WTC11 (cell line): ENCODE measurements around the gene ARIH1. TPM values are rescaled to one million over a fixed set of nuclear protein-coding genes. Genes with fewer than 3 reads are reported as not detected.

ENCODE experiments used
- ATAC-seq: fragments of 200-7000 bp; cut with Tn5 transposase; 2 replicates; pipeline ENCODE4 v1.10.0; 2021; ENCODE audit warnings: mild to moderate bottlenecking, moderate library complexity
- CTCF ChIA-PET: fragments of 300-600 bp; sonication (Branson Sonifier 250); formaldehyde crosslinking; loops from one replicate; lab custom pipeline; 2021; ENCODE audit warnings: antibody characterized with exemption; lab: Charles Lee
- POLR2A ChIA-PET: fragments of 350-600 bp; sonication (Branson Sonifier 250); formaldehyde crosslinking; loops from one replicate; lab custom pipeline; 2021; ENCODE audit warnings: antibody characterized with exemption; lab: Charles Lee
- DNase-seq: peaks from one replicate; pipeline ENCODE4 v3.0.0; 2021; ENCODE audit warnings: low spot score
- H3K27ac Mint-ChIP-seq: 2 replicates; pipeline ENCODE4 v1.8.0; 2021; ENCODE audit warnings: mixed read lengths
- H3K27me3 Mint-ChIP-seq: 2 replicates; pipeline ENCODE4 v1.8.0; 2021; ENCODE audit warnings: low read depth, mild to moderate bottlenecking, moderate library complexity, mixed read lengths
- H3K36me3 Mint-ChIP-seq: 2 replicates; pipeline ENCODE4 v1.8.0; 2021; ENCODE audit warnings: mixed read lengths
- H3K4me1 Mint-ChIP-seq: 2 replicates; pipeline ENCODE4 v1.8.0; 2022; ENCODE audit warnings: mixed read lengths
- H3K4me3 Mint-ChIP-seq: 2 replicates; pipeline ENCODE4 v1.8.0; 2021; ENCODE audit warnings: mild to moderate bottlenecking, moderate library complexity, mixed read lengths
- H3K9me3 Mint-ChIP-seq: 2 replicates; pipeline ENCODE4 v1.8.0; 2021; ENCODE audit warnings: mixed read lengths
- CBFB ChIP-seq: sonication (generic); formaldehyde crosslinking; IDR thresholded peaks from 2 replicates; pipeline ENCODE4 v1.8.1; 2022; ENCODE audit warnings: mild to moderate bottlenecking, low read depth, missing genetic modification reagents
- CREB1 ChIP-seq: sonication (generic); formaldehyde crosslinking; IDR thresholded peaks from 2 replicates; pipeline ENCODE4 v1.8.0; 2023; ENCODE audit warnings: mild to moderate bottlenecking, missing genetic modification reagents
- FOXK1 ChIP-seq: sonication (generic); formaldehyde crosslinking; IDR thresholded peaks from 2 replicates; pipeline ENCODE4 v1.8.0; 2022; ENCODE audit warnings: mild to moderate bottlenecking, moderate library complexity, missing genetic modification reagents
- GABPB1 ChIP-seq: sonication (generic); formaldehyde crosslinking; IDR thresholded peaks from 2 replicates; pipeline ENCODE4 v1.8.1; 2023; ENCODE audit warnings: mild to moderate bottlenecking, missing genetic modification reagents
- GRHL2 ChIP-seq: fragments of 250-450 bp; sonication (Bioruptor Pico); IDR thresholded peaks from 2 replicates; pipeline ENCODE4 v1.8.0; 2022; ENCODE audit warnings: mild to moderate bottlenecking, moderate library complexity; ENCODE audit not compliant: insufficient replicate concordance, severe bottlenecking
- GTF2I ChIP-seq: fragments of 250-450 bp; sonication (Bioruptor Pico); conservative IDR thresholded peaks from 2 replicates; pipeline ENCODE4 v1.4.0; 2021; ENCODE audit warnings: mild to moderate bottlenecking
- HMGA2 ChIP-seq: fragments of 250-450 bp; sonication (Bioruptor Pico); IDR thresholded peaks from 2 replicates; pipeline ENCODE4 v1.4.0; 2021; ENCODE audit warnings: mild to moderate bottlenecking, moderate library complexity
- NFATC4 ChIP-seq: fragments of 250-450 bp; sonication (Bioruptor Pico); IDR thresholded peaks from 2 replicates; pipeline ENCODE4 v1.9.0; 2021; ENCODE audit warnings: mild to moderate bottlenecking
- SMAD3 ChIP-seq: sonication (generic); formaldehyde crosslinking; IDR thresholded peaks from 2 replicates; pipeline ENCODE4 v1.8.0; 2022; ENCODE audit warnings: missing genetic modification reagents, mild to moderate bottlenecking, borderline replicate concordance
- SMAD4 ChIP-seq: sonication (generic); formaldehyde crosslinking; IDR thresholded peaks from 2 replicates; pipeline ENCODE4 v1.8.0; 2022; ENCODE audit warnings: mild to moderate bottlenecking, missing genetic modification reagents
- SP1 ChIP-seq: sonication (generic); formaldehyde crosslinking; conservative IDR thresholded peaks from 2 replicates; pipeline ENCODE4 v1.8.1; 2022; ENCODE audit warnings: missing genetic modification reagents
- TCF7 ChIP-seq: sonication (generic); formaldehyde crosslinking; IDR thresholded peaks from 2 replicates; pipeline ENCODE4 v1.8.0; 2022; ENCODE audit warnings: mild to moderate bottlenecking, low read depth, missing genetic modification reagents, moderate library complexity
- TEAD1 ChIP-seq: sonication (generic); formaldehyde crosslinking; IDR thresholded peaks from 2 replicates; pipeline ENCODE4 v1.8.0; 2022; ENCODE audit warnings: mild to moderate bottlenecking, missing genetic modification reagents
- ZNF121 ChIP-seq: sonication (generic); formaldehyde crosslinking; IDR thresholded peaks from 2 replicates; pipeline ENCODE4 v1.8.0; 2023; ENCODE audit warnings: missing genetic modification reagents
- ZNF263 ChIP-seq: sonication (generic); formaldehyde crosslinking; IDR thresholded peaks from 2 replicates; pipeline ENCODE4 v1.8.1; 2022; ENCODE audit warnings: low read depth, mild to moderate bottlenecking, moderate library complexity, missing genetic modification reagents
- ZNF317 ChIP-seq: sonication (generic); formaldehyde crosslinking; IDR thresholded peaks from 2 replicates; pipeline ENCODE4 v1.8.1; 2023; ENCODE audit warnings: low read depth, mild to moderate bottlenecking, moderate library complexity, missing genetic modification reagents, borderline replicate concordance
- ZNF416 ChIP-seq: fragments of 250-450 bp; sonication (Bioruptor Pico); IDR thresholded peaks from 2 replicates; pipeline ENCODE4 v1.9.0; 2021; ENCODE audit warnings: mild to moderate bottlenecking, inconsistent platforms
- ZNF671 ChIP-seq: fragments of 250-450 bp; sonication (Bioruptor Pico); IDR thresholded peaks from 2 replicates; pipeline ENCODE4 v1.8.0; 2021; ENCODE audit warnings: mild to moderate bottlenecking
- total RNA-seq: library from RNA; stranded (reverse); gene quantifications from 3 replicates; pipeline ENCODE4 v1.2.3, GENCODE V29; 2021
- TF ChIP-seq, protein P1 (sequence below): sonication (generic); formaldehyde crosslinking; IDR thresholded peaks from 2 replicates; pipeline ENCODE4 v1.8.0; 2022; ENCODE audit warnings: mild to moderate bottlenecking, missing genetic modification reagents
- TF ChIP-seq, protein P2 (sequence below): fragments of 250-450 bp; sonication (Bioruptor Pico); conservative IDR thresholded peaks from 2 replicates; pipeline ENCODE4 v1.9.0; 2021; ENCODE audit warnings: mild to moderate bottlenecking
- TF ChIP-seq, protein P3 (sequence below): sonication (generic); formaldehyde crosslinking; IDR thresholded peaks from 2 replicates; pipeline ENCODE4 v1.8.0; 2022; ENCODE audit warnings: mild to moderate bottlenecking, missing genetic modification reagents

ARIH1 gene
- total RNA-seq, 1 experiment from 2014 or later: 198 TPM

DNA sequence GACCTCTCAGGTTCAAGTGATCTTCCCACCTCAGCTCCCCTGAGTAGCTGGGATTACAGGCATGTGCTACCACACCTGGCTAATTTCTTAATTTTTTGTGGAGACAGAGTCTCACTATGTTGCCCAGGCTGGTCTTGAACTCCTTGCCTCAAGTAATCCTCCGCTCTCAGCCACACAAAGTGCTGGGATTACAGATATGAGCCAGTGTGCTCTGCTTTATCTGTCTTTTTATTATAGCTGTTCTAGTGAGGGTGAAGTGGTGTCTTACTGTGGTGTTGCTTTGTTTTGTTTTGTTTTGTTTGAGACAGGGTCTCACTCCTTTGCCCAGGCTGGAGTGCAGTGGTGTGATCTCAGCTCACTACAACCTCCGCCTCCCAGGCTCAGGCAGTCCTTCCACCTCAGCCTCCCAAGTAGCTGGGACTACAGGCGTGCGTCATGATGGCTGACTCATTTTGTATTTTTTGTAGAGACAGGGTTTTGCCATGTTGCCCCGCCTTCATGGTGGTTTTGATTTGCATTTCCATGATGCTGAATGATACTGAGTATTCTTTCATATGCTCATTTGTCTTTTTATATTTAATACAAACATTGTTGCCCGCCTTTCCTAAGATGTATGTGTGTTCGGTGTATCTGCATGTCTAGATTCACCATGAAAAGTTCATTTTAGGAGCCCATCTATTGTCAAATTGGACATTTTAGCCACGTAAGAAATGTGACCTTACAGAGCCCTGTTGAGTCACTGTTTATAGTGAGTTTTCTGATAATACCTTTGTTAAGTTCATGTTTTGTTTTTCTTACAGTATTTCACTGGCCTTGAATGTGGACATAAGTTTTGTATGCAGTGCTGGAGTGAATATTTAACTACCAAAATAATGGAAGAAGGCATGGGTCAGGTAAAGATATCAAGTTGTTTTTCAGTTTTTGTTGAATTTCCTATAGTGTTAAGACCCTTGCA, 80.6 kb downstream of the ARIH1 start:
- no peaks in the 10 kb centered on the region for H3K9me3 Mint-ChIP-seq
- ChIA-PET CTCF (no interaction called here), POLR2A (no interaction called here)
- H3K36me3 Mint-ChIP-seq: peaks cover 19% of the 10 kb centered on the region
- no peak overlapping the region for H3K4me3 Mint-ChIP-seq
- no peaks in the 10 kb centered on the region for H3K4me1 Mint-ChIP-seq
- no peaks in the 10 kb centered on the region for H3K27me3 Mint-ChIP-seq
- DNase-seq (no peak), ATAC-seq (no peak)
- H3K27ac Mint-ChIP-seq: no peak overlapping the region
- TF ChIP-seq TCF7: no peak
- TF ChIP-seq, protein P1, sequence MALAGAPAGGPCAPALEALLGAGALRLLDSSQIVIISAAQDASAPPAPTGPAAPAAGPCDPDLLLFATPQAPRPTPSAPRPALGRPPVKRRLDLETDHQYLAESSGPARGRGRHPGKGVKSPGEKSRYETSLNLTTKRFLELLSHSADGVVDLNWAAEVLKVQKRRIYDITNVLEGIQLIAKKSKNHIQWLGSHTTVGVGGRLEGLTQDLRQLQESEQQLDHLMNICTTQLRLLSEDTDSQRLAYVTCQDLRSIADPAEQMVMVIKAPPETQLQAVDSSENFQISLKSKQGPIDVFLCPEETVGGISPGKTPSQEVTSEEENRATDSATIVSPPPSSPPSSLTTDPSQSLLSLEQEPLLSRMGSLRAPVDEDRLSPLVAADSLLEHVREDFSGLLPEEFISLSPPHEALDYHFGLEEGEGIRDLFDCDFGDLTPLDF (CRISPR knock-in tag): no peak
- TF ChIP-seq ZNF121 (CRISPR knock-in tag): peak; percentile 71; the same call in 1 of the 2 replicates
- no peak for TF ChIP-seq CBFB
- no peak for TF ChIP-seq ZNF416 (CRISPR knock-in tag)

DNA sequence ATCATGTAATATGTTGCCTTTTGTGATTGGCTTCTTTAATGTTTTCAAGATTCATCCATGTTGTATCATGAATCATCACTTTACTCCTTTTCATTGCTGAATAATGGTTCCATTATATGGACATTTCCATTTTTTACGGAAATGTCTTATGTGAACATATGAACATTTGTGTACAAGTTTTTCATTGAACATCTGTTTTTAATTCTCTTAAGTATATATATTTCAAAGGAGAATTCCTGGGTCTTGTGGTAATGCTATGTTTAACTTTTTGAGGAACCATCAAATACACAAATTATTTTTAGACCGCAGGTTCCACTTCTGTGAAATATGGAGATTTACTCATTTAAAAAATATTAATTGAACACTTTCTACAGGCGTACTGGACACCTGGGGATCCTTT, 85.7 kb downstream of the ARIH1 start:
- Mint-ChIP-seq H3K36me3 (peaks cover 50% of the 10 kb centered on the region), H3K9me3 (no peaks in the 10 kb centered on the region)
- no peak for ATAC-seq

DNA sequence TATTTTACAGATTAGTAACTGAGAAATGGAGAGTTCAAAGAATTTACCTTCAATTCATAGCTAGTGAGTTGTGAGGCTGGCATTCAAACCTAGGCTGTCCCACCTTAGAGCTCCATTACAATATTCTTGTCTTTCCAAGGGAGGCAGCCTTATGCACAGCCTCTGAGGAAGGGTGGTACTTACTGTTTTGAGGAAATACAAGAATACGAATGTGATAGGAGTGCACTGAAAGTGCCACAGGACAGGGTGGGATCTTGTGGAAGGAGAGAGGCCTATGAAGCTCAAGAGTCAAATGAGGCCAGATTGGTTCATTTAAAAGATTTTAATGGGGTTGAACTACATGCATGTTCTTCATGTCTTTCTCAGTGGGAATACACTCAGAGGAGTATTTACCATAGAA, 86.3 kb downstream of the ARIH1 start:
- H3K4me1 Mint-ChIP-seq: no peaks in the 10 kb centered on the region
- no peak for TF ChIP-seq ZNF317 (CRISPR knock-in tag)
- H3K36me3 Mint-ChIP-seq: peaks cover 45% of the 10 kb centered on the region
- no peak overlapping the region for H3K4me3 Mint-ChIP-seq
- ChIA-PET CTCF (interaction anchor here (0.5 kb wide), 1 partner anchor 114 kb away, joined by 3 read pairs; no protein-coding TSS in a partner anchor), POLR2A (no interaction called here)
- no peaks in the 10 kb centered on the region for H3K9me3 Mint-ChIP-seq
- H3K27me3 Mint-ChIP-seq: no peaks in the 10 kb centered on the region
- peak overlapping the region; percentile 32 for H3K27ac Mint-ChIP-seq
- DNase-seq: no peak
- no peak for ATAC-seq

More for the DNA sequence above, 85.7 kb downstream of the ARIH1 start:
- CTCF ChIA-PET: no interaction called here
- no peaks in the 10 kb centered on the region for H3K4me1 Mint-ChIP-seq
- H3K4me3 Mint-ChIP-seq: no peak overlapping the region
- H3K27ac Mint-ChIP-seq: no peak overlapping the region
- TF ChIP-seq FOXK1 (no peak), CREB1 (CRISPR knock-in tag) (no peak), SMAD3 (CRISPR knock-in tag) (no peak), GRHL2 (CRISPR knock-in tag) (no peak), TEAD1 (CRISPR knock-in tag) (no peak), GTF2I (CRISPR knock-in tag) (no peak), ZNF416 (CRISPR knock-in tag) (no peak), GABPB1 (no peak), ZNF671 (CRISPR knock-in tag) (no peak)
- TF ChIP-seq, protein P2, sequence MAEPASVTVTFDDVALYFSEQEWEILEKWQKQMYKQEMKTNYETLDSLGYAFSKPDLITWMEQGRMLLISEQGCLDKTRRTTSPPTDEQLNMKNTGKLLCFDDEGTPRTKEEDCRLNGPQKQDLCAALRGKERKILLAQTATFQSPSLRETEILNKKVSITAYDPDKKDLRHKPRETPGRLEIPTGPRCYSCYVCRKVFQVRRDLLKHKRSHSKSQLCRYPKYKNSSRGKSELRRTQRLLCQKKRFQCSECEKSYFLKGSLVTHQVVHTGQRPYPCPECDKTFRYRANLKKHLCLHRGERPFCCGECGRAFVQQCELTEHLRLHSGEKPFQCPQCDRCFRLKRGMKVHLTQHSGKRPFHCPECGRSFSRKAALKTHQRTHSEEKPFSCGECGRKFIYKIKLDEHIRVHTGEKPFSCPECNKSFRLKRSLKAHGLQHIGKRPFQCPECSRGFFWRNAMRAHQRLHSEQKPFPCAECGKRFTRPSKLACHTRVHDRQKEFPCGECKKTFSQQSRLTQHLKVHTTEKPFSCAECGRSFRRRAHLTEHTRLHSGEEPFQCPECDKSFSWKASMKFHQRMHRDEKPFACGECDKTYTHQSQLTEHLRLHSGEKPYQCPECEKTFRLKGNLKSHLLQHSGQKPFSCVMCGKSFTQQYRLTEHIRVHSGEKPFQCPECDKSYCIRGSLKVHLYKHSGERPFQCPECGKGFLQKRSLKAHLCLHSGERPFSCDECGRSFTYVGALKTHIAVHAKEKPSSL (CRISPR knock-in tag): no peak
- TF ChIP-seq, protein P3, sequence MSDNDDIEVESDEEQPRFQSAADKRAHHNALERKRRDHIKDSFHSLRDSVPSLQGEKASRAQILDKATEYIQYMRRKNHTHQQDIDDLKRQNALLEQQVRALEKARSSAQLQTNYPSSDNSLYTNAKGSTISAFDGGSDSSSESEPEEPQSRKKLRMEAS (CRISPR knock-in tag): no peak
- H3K27me3 Mint-ChIP-seq: no peaks in the 10 kb centered on the region
- POLR2A ChIA-PET: no interaction called here
- DNase-seq: no peak

DNA sequence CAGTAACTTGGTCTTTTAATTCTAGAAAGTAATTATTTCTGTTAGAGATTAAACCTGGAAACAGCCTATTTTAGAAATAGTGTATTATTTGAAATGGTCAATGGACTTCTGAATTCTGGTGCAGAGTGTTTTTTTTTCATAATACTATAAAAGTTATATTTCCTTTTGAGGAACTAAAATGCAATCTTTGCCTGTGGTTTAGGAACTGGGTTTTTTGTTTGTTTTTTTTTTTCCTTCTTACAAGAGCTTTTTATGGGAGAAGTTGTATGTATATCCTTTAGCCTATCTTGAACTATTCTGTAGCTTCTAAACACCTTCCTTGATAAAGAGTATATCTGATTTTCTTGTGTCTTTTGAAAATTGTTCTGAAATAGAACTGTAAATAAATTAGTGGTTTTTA, 88.3 kb downstream of the ARIH1 start:
- H3K4me1 Mint-ChIP-seq: no peaks in the 10 kb centered on the region
- ATAC-seq (no peak), DNase-seq (no peak)
- no peak overlapping the region for H3K27ac Mint-ChIP-seq
- H3K27me3 Mint-ChIP-seq: no peaks in the 10 kb centered on the region
- no peak overlapping the region for H3K4me3 Mint-ChIP-seq
- CTCF ChIA-PET: interaction anchor here (0.7 kb wide), 1 partner anchor 722 kb away, joined by 4 read pairs; no protein-coding TSS in a partner anchor
- POLR2A ChIA-PET: no interaction called here
- peaks cover 39% of the 10 kb centered on the region for H3K36me3 Mint-ChIP-seq
- H3K9me3 Mint-ChIP-seq: no peaks in the 10 kb centered on the region
- TF ChIP-seq CREB1 (CRISPR knock-in tag) (no peak), HMGA2 (CRISPR knock-in tag) (no peak), GTF2I (CRISPR knock-in tag) (no peak), ZNF263 (CRISPR knock-in tag) (no peak), SP1 (no peak), NFATC4 (CRISPR knock-in tag) (no peak), SMAD3 (CRISPR knock-in tag) (no peak), SMAD4 (CRISPR knock-in tag) (no peak)
- TF ChIP-seq, protein P1 (CRISPR knock-in tag): no peak
